K562 (cell line): ENCODE results near the gene PHKA1. TPM values are rescaled to one million over a fixed set of nuclear protein-coding genes. Genes with fewer than 3 reads are reported as not detected.

Experiments
- ATAC-seq: fragments of 200-7000 bp; cut with Tn5 transposase; 3 replicates; pipeline ENCODE4 v1.9.1; 2020; ENCODE audit warnings: moderate library complexity
- BruUV-seq: library from RNA; stranded (reverse); fragments of 400-500 nt; replicated peaks from 2 replicates; lab custom pipeline; 2021; lab: Mats Ljungman, UMichigan
- CTCF ChIA-PET: fragments of 300-600 bp; formaldehyde crosslinking; extraction: SDS; loops from one replicate; lab custom pipeline; 2021; ENCODE audit warnings: low intra/inter-chr PET ratio; lab: Yijun Ruan, JAX
- POLR2A ChIA-PET: fragments of 300-600, 350-650 bp; sonication (Branson Sonifier 250); formaldehyde crosslinking; extraction: SDS; loops from one replicate; lab custom pipeline; 2021; ENCODE audit warnings: antibody characterized with exemption, inconsistent platforms; lab: Yijun Ruan, JAX
- DNase-seq, 4 experiments: peaks; one replicate each; pipeline versions ENCODE4 v3.0.0 to v3.0.0-alpha.2; 2011 to 2018; ENCODE audit warnings: low spot score in 3 of 4, mixed read lengths in 3 of 4; ENCODE audit errors: extremely low read depth in 1 of 4
- FAIRE-seq: peaks from 2 replicates; lab custom pipeline; 2011; peaks lifted over from hg19 to GRCh38; lab: Jason Lieb, UNC
- H2AFZ ChIP-seq: 2 replicates; pipeline ENCODE4 v1.6.0; 2011; ENCODE audit warnings: low read depth, low read length, control low read depth, inconsistent platforms
- H3K27ac ChIP-seq: fragments of 200-600 bp; 3 replicates; pipeline ENCODE4 v1.8.0; 2011; ENCODE audit warnings: low read depth, mild to moderate bottlenecking, control low read depth, inconsistent platforms, low read length, moderate library complexity, mixed read lengths; ENCODE audit errors: extremely low read depth
- H3K27me3 ChIP-seq, 2 experiments: fragments of 300-600 bp in 1 of 2; 2 replicates in 1 of 2; 3 replicates in 1 of 2; pipeline versions ENCODE4 v1.6.0 to v1.8.0; 2011; ENCODE audit warnings: inconsistent platforms in 2 of 2, low read length in 2 of 2, mild to moderate bottlenecking in 1 of 2, mixed read lengths in 1 of 2, moderate library complexity in 1 of 2; ENCODE audit not compliant: control insufficient read depth in 2 of 2, insufficient read depth in 2 of 2
- H3K36me3 ChIP-seq: fragments of 300-600 bp; 3 replicates; pipeline ENCODE4 v1.8.0; 2011; ENCODE audit warnings: mild to moderate bottlenecking, low read length, inconsistent platforms; ENCODE audit not compliant: control insufficient read depth, insufficient read depth
- H3K4me1 ChIP-seq, 2 experiments: fragments of 200-600 bp in 1 of 2; replicated peaks in 1 of 2; 2 replicates in 1 of 2; 3 replicates in 1 of 2; pipeline versions ENCODE4 v1.5.1 to v1.8.0; 2011; ENCODE audit warnings: inconsistent platforms in 2 of 2, low read length in 2 of 2, mild to moderate bottlenecking in 1 of 2, mixed read lengths in 1 of 2, moderate library complexity in 1 of 2; ENCODE audit not compliant: control insufficient read depth in 2 of 2, insufficient read depth in 2 of 2
- H3K4me2 ChIP-seq: 2 replicates; pipeline ENCODE4 v1.6.1; 2011; ENCODE audit warnings: low read length, control low read depth, inconsistent platforms, mixed read lengths; ENCODE audit not compliant: insufficient read depth
- H3K4me3 ChIP-seq: fragments of 200-600 bp; sonication (generic), shearing (Covaris generic); 2 replicates; pipeline ENCODE4 v1.5.1; 2016; ENCODE audit warnings: control low read depth, inconsistent platforms
- H3K79me2 ChIP-seq: fragments of 200-600 bp; 3 replicates; pipeline ENCODE4 v1.8.0; 2011; ENCODE audit warnings: low read length, inconsistent platforms; ENCODE audit not compliant: control insufficient read depth, insufficient read depth
- H3K9ac ChIP-seq, 2 experiments: 2 replicates each; pipeline versions ENCODE4 v1.6.0 to v1.6.1; 2011; ENCODE audit warnings: low read depth in 2 of 2, low read length in 2 of 2, control low read depth in 1 of 2, inconsistent platforms in 1 of 2, mild to moderate bottlenecking in 1 of 2, mixed read lengths in 1 of 2; ENCODE audit not compliant: insufficient read depth in 1 of 2
- H3K9me1 ChIP-seq: one replicate; pipeline ENCODE4 v1.6.0; 2011; ENCODE audit warnings: inconsistent platforms, mild to moderate bottlenecking, low read length, moderate library complexity; ENCODE audit not compliant: control insufficient read depth, insufficient read depth
- H3K9me3 ChIP-seq: replicated peaks from 2 replicates; pipeline ENCODE4 v1.5.1; 2011; ENCODE audit warnings: low read depth, low read length, inconsistent platforms; ENCODE audit not compliant: control insufficient read depth, insufficient read depth
- H4K20me1 ChIP-seq: replicated peaks from 2 replicates; pipeline ENCODE4 v1.6.1; 2011; ENCODE audit warnings: low read length, inconsistent platforms, mixed read lengths; ENCODE audit not compliant: control insufficient read depth, insufficient read depth
- ATF3 ChIP-seq, 2 experiments: fragments of 450-650 bp in 1 of 2; sonication (generic) in 1 of 2; formaldehyde crosslinking in 1 of 2; IDR thresholded peaks in 1 of 2; conservative IDR thresholded peaks in 1 of 2; 2 replicates each; pipeline versions ENCODE4 v1.6.1 to v1.8.1; 2016 to 2023; ENCODE audit warnings: mild to moderate bottlenecking in 2 of 2, moderate library complexity in 2 of 2, inconsistent platforms in 1 of 2, missing genetic modification reagents in 1 of 2
- JUN ChIP-seq, 2 experiments: sonication (generic) in 1 of 2; formaldehyde crosslinking in 1 of 2; IDR thresholded peaks; 2 replicates each; pipeline versions ENCODE4 v1.6.1 to v1.8.0; 2012 to 2022; ENCODE audit warnings: borderline replicate concordance in 2 of 2, mild to moderate bottlenecking in 2 of 2, improper control_type of control experiment in 1 of 2, low read depth in 1 of 2, low read length in 1 of 2, missing genetic modification reagents in 1 of 2
- JUND ChIP-seq, 2 experiments: IDR thresholded peaks; 2 replicates in 1 of 2; 3 replicates in 1 of 2; pipeline ENCODE4 v1.6.1; 2011; ENCODE audit warnings: borderline replicate concordance in 2 of 2, low read depth in 2 of 2, low read length in 2 of 2, improper control_type of control experiment in 1 of 2, missing biosample characterization in 1 of 2, missing genetic modification characterization in 1 of 2, missing genetic modification reagents in 1 of 2
- MAFG ChIP-seq: fragments of 450-650 bp; conservative IDR thresholded peaks from 2 replicates; pipeline ENCODE4 v1.6.1; 2016; ENCODE audit warnings: missing genetic modification characterization, missing compliant biosample characterization
- MAFK ChIP-seq: IDR thresholded peaks from 2 replicates; pipeline ENCODE4 v1.6.1; 2011; ENCODE audit warnings: low read length, improper control_type of control experiment
- NCOR1 ChIP-seq: fragments of 450-650 bp; IDR thresholded peaks from 2 replicates; pipeline ENCODE4 v1.6.1; 2016; ENCODE audit warnings: mild to moderate bottlenecking, moderate library complexity
- SPI1 ChIP-seq: IDR thresholded peaks from 2 replicates; pipeline ENCODE4 v1.6.1; 2011; ENCODE audit warnings: low read depth, low read length, control low read depth, borderline replicate concordance
- TBL1XR1 ChIP-seq, 2 experiments: IDR thresholded peaks; 2 replicates each; pipeline ENCODE4 v1.6.1; 2012; ENCODE audit warnings: improper control_type of control experiment in 2 of 2, low read length in 2 of 2, mild to moderate bottlenecking in 1 of 2
- ZBTB11 ChIP-seq, 3 experiments: fragments of 200-800 bp in 1 of 3; fragments of 250-450 bp in 1 of 3; fragments of 450-650 bp in 1 of 3; sonication (Bioruptor Pico) in 1 of 3; sonication (Bioruptor generic) in 1 of 3; formaldehyde crosslinking in 1 of 3; IDR thresholded peaks; 2 replicates each; pipeline versions ENCODE4 v1.6.1 to v1.8.0; 2016 to 2022; ENCODE audit warnings: mild to moderate bottlenecking in 2 of 3, missing genetic modification characterization in 2 of 3, missing compliant biosample characterization in 1 of 3, moderate library complexity in 1 of 3
- ZHX1 ChIP-seq: fragments of 150-350 bp; conservative IDR thresholded peaks from 2 replicates; pipeline ENCODE4 v1.6.1; 2014; ENCODE audit warnings: low read length
- ZNF316 ChIP-seq: fragments of 450-650 bp; IDR thresholded peaks from 2 replicates; pipeline ENCODE4 v1.6.1; 2016
- WGBS: fragments of 100-300 bp; shearing (Covaris generic); methylation state at CpG from one replicate; pipeline ENCODE4 v1.1.6; 2016; ENCODE audit warnings: low coverage, mixed read lengths; ENCODE audit not compliant: insufficient coverage; ENCODE audit errors: missing lambda C conversion rate; 5-methylcytosine and 5-hydroxymethylcytosine counted together
- in situ Hi-C: fragments of 300-500 bp; cut with MboI; formaldehyde crosslinking; loops from 4 replicates; pipeline ENCODE4 v1.15.0; 2018; ENCODE audit warnings: inconsistent platforms, mixed read lengths
- intact Hi-C: fragments of 100-400 bp; cut with micrococcal nuclease; formaldehyde crosslinking; loops from 2 replicates; pipeline ENCODE4 v1.14.2; 2022
- polyA plus RNA-seq, 8 experiments: library from polyadenylated mRNA; depleted of rRNA in 4 of 8; stranded (reverse) in 5 of 8; unstranded in 3 of 8; fragments of >200 nt; fragmentation: Nextera tagmentation in 2 of 8; fragmentation: Illumina TruSeq in 1 of 8; extraction: Ambion mirVana in 2 of 8; extraction: Trizol in 1 of 8; gene quantifications; 2 replicates each; pipeline versions ENCODE4 v1.2.1 to v1.2.3, GENCODE V29; 2011 to 2014; ENCODE audit warnings: inconsistent platforms in 1 of 8, missing spikeins in 1 of 8
- total RNA-seq, 7 experiments: library from RNA; depleted of rRNA in 6 of 7; stranded (reverse); fragments of >200 nt in 6 of 7; fragmentation: Illumina TruSeq in 2 of 7; extraction: Trizol in 2 of 7; gene quantifications; 2 replicates each; pipeline versions ENCODE4 v1.2.1 to v1.2.3, GENCODE V29; 2011 to 2021; ENCODE audit warnings: low replicate concordance in 1 of 7

The PHKA1 gene
- total and polyA plus RNA-seq, 9 of the 15 experiments (the other 6 are each of a cell fraction or from before 2014, with no cell fraction given), result 2.4 to 9.6 (median 5.8) TPM

GRCh38 chrX:72712094-72712755, 1.9 kb downstream of the PHKA1 start:
- ATAC-seq, result peak; percentile 53
- peak overlapping the region in 1 of 2 experiments; percentile 38; a peak in 2 of 4 replicates for H3K9ac ChIP-seq
- FAIRE-seq, result peak; percentile 44
- ChIA-PET POLR2A (interaction anchor here (1.0 to 1.7 kb wide), 2 partner anchors 10 to 19 kb away, joined by 3 to 4 read pairs; no protein-coding TSS in a partner anchor), CTCF (no interaction called here)
- peak overlapping the region; percentile 62 for H3K27ac ChIP-seq
- no peak overlapping the region for H2AFZ ChIP-seq
- in situ Hi-C loops (no loop called here), intact Hi-C loops (no loop called here)
- H3K36me3 ChIP-seq, result no peaks in the 10 kb centered on the region
- no peaks in the 10 kb centered on the region for H4K20me1 ChIP-seq
- DNase-seq, result peak in 2 of 4 experiments; percentile 20 to 38
- BruUV-seq, result no TSS peak
- peaks cover 0 to 6% of the 10 kb centered on the region in 2 experiments; a peak in 4 of 5 replicates for H3K4me1 ChIP-seq
- H3K4me3 ChIP-seq, result no peak overlapping the region
- 0 out of 2 replicates have a peak overlapping the region, but pooled peaks have one; percentile 8 for H3K4me2 ChIP-seq
- no peaks in the 10 kb centered on the region for H3K9me1 ChIP-seq
- peaks cover 5% of the 10 kb centered on the region; the same call in 2 of the 3 replicates for H3K79me2 ChIP-seq
- WGBS, result 0% methylated on average over 2 of the region's 2 CpGs
- no peaks in the 10 kb centered on the region for H3K27me3 ChIP-seq
- H3K9me3 ChIP-seq, result no peaks in the 10 kb centered on the region
- TF ChIP-seq JUN (IDR thresholded peaks at IDR 0.05; ENCODE audit: borderline replicate concordance, low read depth, low read length) (0 out of 2 replicates have a peak, but pooled peaks have one; percentile 7), JUN (CRISPR knock-in tag; IDR thresholded peaks at IDR 0.05; ENCODE audit: borderline replicate concordance) (no peak), ATF3 (IDR thresholded peaks at IDR 0.05) (peak; percentile 14; the same call in 1 of the 2 replicates), ATF3 (CRISPR knock-in tag; conservative IDR thresholded peaks at IDR 0.05) (no peak), ZNF316 (peak; percentile 76), SPI1 (peak; percentile 70; the same call in 1 of the 2 replicates), NCOR1 (0 out of 2 replicates have a peak, but pooled peaks have one; percentile 10), ZBTB11 (CRISPR knock-in tag; IDR thresholded peaks at IDR 0.05) (no peak), ZHX1 (no peak), TBL1XR1 (IDR thresholded peaks at IDR 0.05; ENCODE audit: low read length in 2 of 2) (peak in 1 of 2 experiments; percentile 28; a peak in 1 of 4 replicates), JUND (IDR thresholded peaks at IDR 0.05; ENCODE audit: borderline replicate concordance, low read depth, low read length) (peak; percentile 33; the same call in 1 of the 2 replicates), JUND (tag; IDR thresholded peaks at IDR 0.05; ENCODE audit: borderline replicate concordance, low read depth, low read length) (peak; percentile 52; the same call in 1 of the 3 replicates), MAFK (peak; percentile 33; the same call in 1 of the 2 replicates), MAFG (tag) (peak; percentile 58)
